ENCODE measurements around the gene SPOCD1. TPM values are rescaled to one million over a fixed set of nuclear protein-coding genes. Genes with fewer than 3 reads are reported as not detected.

SPOCD1 gene
- total RNA-seq, 2 donors from 2014 or later: 2.0 to 3.1 TPM

- no peaks in the 10 kb centered on the region for H3K36me3 ChIP-seq (ENCODE audit: control insufficient read depth, insufficient read depth, low read length)
- 93 to 94% methylated on average over 2 of the region's 2 CpGs for WGBS, 2 experiments (ENCODE audit: insufficient coverage in 1 of 2, insufficient read length in 1 of 2)
- Mint-ChIP-seq H3K27me3 (ENCODE audit: insufficient read depth) (no peaks in the 10 kb centered on the region), H3K4me1 (no peaks in the 10 kb centered on the region), H3K27ac (no peak overlapping the region), H3K9me3 (peaks cover 5% of the 10 kb centered on the region), H3K4me3 (no peak overlapping the region), H3K36me3 (ENCODE audit: low read depth) (no peaks in the 10 kb centered on the region)
- no peak overlapping the region for H3K9ac ChIP-seq (ENCODE audit: extremely low read depth, low read length, poor library complexity, severe bottlenecking)
- no peak for TF ChIP-seq CTCF (conservative IDR thresholded peaks at IDR 0.05)
- DNase-seq: no peak
- no peaks in the 10 kb centered on the region for H3K27me3 ChIP-seq (ENCODE audit: control insufficient read depth, insufficient read depth, low read length, poor library complexity, severe bottlenecking)
- H3K27ac ChIP-seq (ENCODE audit: low read depth, low read length): no peak overlapping the region
- no peak overlapping the region for H3K4me3 ChIP-seq (ENCODE audit: low read length)
- no peaks in the 10 kb centered on the region for H3K9me3 ChIP-seq (ENCODE audit: control insufficient read depth, low read length)
- peaks cover 5% of the 10 kb centered on the region for H3K4me1 ChIP-seq (ENCODE audit: control insufficient read depth, insufficient read depth, low read length)
These were observed 12.2 kb downstream of the SPOCD1 start for GRCh38 chr1:31803610-31804009.

GRCh38 chr1:31802190-31803150, 13.4 kb downstream of the SPOCD1 start:
- H3K27ac Mint-ChIP-seq: no peak overlapping the region
- H3K27me3 Mint-ChIP-seq (ENCODE audit: insufficient read depth): no peaks in the 10 kb centered on the region
- no peaks in the 10 kb centered on the region for H3K27me3 ChIP-seq (ENCODE audit: control insufficient read depth, insufficient read depth, low read length, poor library complexity, severe bottlenecking)
- DNase-seq: no peak
- no peaks in the 10 kb centered on the region for H3K36me3 ChIP-seq (ENCODE audit: control insufficient read depth, insufficient read depth, low read length)
- peaks cover 5% of the 10 kb centered on the region for H3K9me3 Mint-ChIP-seq
- no peak overlapping the region for H3K4me3 Mint-ChIP-seq
- H3K4me1 ChIP-seq (ENCODE audit: control insufficient read depth, insufficient read depth, low read length): peaks cover 9% of the 10 kb centered on the region
- no peak overlapping the region for H3K27ac ChIP-seq (ENCODE audit: low read depth, low read length)
- no peak overlapping the region for H3K4me3 ChIP-seq (ENCODE audit: low read length)
- H3K9me3 ChIP-seq (ENCODE audit: control insufficient read depth, low read length): no peaks in the 10 kb centered on the region
- no peak overlapping the region for H3K9ac ChIP-seq (ENCODE audit: extremely low read depth, low read length, poor library complexity, severe bottlenecking)
- H3K36me3 Mint-ChIP-seq (ENCODE audit: low read depth): no peaks in the 10 kb centered on the region
- TF ChIP-seq CTCF (conservative IDR thresholded peaks at IDR 0.05): no peak
- no peaks in the 10 kb centered on the region for H3K4me1 Mint-ChIP-seq
- 87 to 88% methylated on average over 10 to 13 of the region's 13 CpGs for WGBS, 2 experiments (ENCODE audit: insufficient coverage in 1 of 2, insufficient read length in 1 of 2)

- WGBS, 2 experiments (ENCODE audit: insufficient coverage in 1 of 2, insufficient read length in 1 of 2): 91% methylated on average over 1 of the region's 1 CpG; no CpG with 5 or more reads in 1 of the 2 experiments
- no peak overlapping the region for H3K4me3 ChIP-seq (ENCODE audit: low read length)
- Mint-ChIP-seq H3K27me3 (ENCODE audit: insufficient read depth) (peaks cover 2% of the 10 kb centered on the region), H3K36me3 (ENCODE audit: low read depth) (no peaks in the 10 kb centered on the region), H3K4me3 (no peak overlapping the region), H3K4me1 (no peaks in the 10 kb centered on the region), H3K9me3 (no peaks in the 10 kb centered on the region), H3K27ac (no peak overlapping the region)
- no peak for TF ChIP-seq CTCF (conservative IDR thresholded peaks at IDR 0.05)
- no peaks in the 10 kb centered on the region for H3K27me3 ChIP-seq (ENCODE audit: control insufficient read depth, insufficient read depth, low read length, poor library complexity, severe bottlenecking)
- no peak overlapping the region for H3K27ac ChIP-seq (ENCODE audit: low read depth, low read length)
- H3K9me3 ChIP-seq (ENCODE audit: control insufficient read depth, low read length): no peaks in the 10 kb centered on the region
- H3K9ac ChIP-seq (ENCODE audit: extremely low read depth, low read length, poor library complexity, severe bottlenecking): no peak overlapping the region
- peaks cover 9% of the 10 kb centered on the region for H3K4me1 ChIP-seq (ENCODE audit: control insufficient read depth, insufficient read depth, low read length)
- no peak for DNase-seq
- no peaks in the 10 kb centered on the region for H3K36me3 ChIP-seq (ENCODE audit: control insufficient read depth, insufficient read depth, low read length)
These were observed 14.4 kb downstream of the SPOCD1 start for GRCh38 chr1:31801458-31801857.
